Esophagus muscularis mucosa (tissue), 4 donors: ENCODE results near the gene MAP3K6. TPM values are rescaled to one million over a fixed set of nuclear protein-coding genes. Genes with fewer than 3 reads are reported as not detected.

Source experiments
- DNase-seq: peaks from one replicate; pipeline ENCODE4 v3.0.0-alpha.2; 2017; ENCODE audit errors: extremely low spot score
- H3K27ac ChIP-seq, 4 donors: fragments of 200-600 bp; sonication (generic); replicated peaks in 1 of 4; 1 replicate in 3 of 4; 2 replicates in 1 of 4; pipeline ENCODE4 v1.5.1; 2016 to 2019; ENCODE audit warnings: mild to moderate bottlenecking in 1 of 4
- H3K27me3 ChIP-seq, 4 donors: fragments of 200-600 bp; sonication (generic); one replicate each; pipeline versions ENCODE4 v1.5.1 to v1.6.0; 2016 to 2019
- H3K36me3 ChIP-seq, 4 donors: fragments of 200-600 bp; sonication (generic); one replicate each; pipeline ENCODE4 v1.5.1; 2016 to 2019
- H3K4me1 ChIP-seq, 4 donors: fragments of 200-600 bp; sonication (generic); one replicate each; pipeline ENCODE4 v1.5.1; 2016 to 2019
- H3K4me3 ChIP-seq, 4 donors: fragments of 200-600 bp; sonication (generic); 1 replicate in 2 of 4; 2 replicates in 2 of 4; pipeline ENCODE4 v1.5.1; 2016 to 2019; ENCODE audit warnings: mild to moderate bottlenecking in 4 of 4, moderate library complexity in 1 of 4
- H3K9me3 ChIP-seq, 4 donors: fragments of 200-600 bp; sonication (generic); 1 replicate in 3 of 4; 2 replicates in 1 of 4; pipeline ENCODE4 v1.5.1; 2016 to 2019
- CTCF ChIP-seq, 3 experiments: fragments of 200-600 bp in 2 of 3; fragments of 450-650 bp in 1 of 3; sonication (generic) in 2 of 3; IDR thresholded peaks; one replicate each; pipeline ENCODE4 v1.5.1; 2017 to 2019; ENCODE audit warnings: antibody characterized with exemption in 3 of 3, mild to moderate bottlenecking in 2 of 3, moderate library complexity in 1 of 3
- EP300 ChIP-seq: sonication (generic); formaldehyde crosslinking; IDR thresholded peaks from one replicate; pipeline ENCODE4 v1.6.1; 2017; ENCODE audit warnings: antibody characterized with exemption
- POLR2A ChIP-seq: fragments of 450-650 bp; IDR thresholded peaks from one replicate; pipeline ENCODE4 v1.6.1; 2017; ENCODE audit warnings: antibody characterized with exemption, moderate library complexity, mild to moderate bottlenecking, low read depth
- POLR2AphosphoS5 ChIP-seq, 2 donors: sonication (generic); formaldehyde crosslinking; IDR thresholded peaks; one replicate each; pipeline ENCODE4 v1.6.1; 2017; ENCODE audit warnings: antibody characterized with exemption in 2 of 2
- WGBS: methylation state at CpG from one replicate; pipeline ENCODE4 v1.1.5; 2018; 5-methylcytosine and 5-hydroxymethylcytosine counted together
- intact Hi-C: fragments of 100-400 bp; cut with DNase I; formaldehyde crosslinking; loops from one replicate; pipeline ENCODE4 v1.15.1; 2023
- total RNA-seq, 4 donors: library from RNA; depleted of rRNA; stranded (reverse); fragments of >200 nt; gene quantifications; one replicate each; pipeline versions ENCODE4 v1.1.0 to v1.2.1, GENCODE V29; 2016

The MAP3K6 gene
- 10 to 100 TPM; 29.7 to 80.1 (median 55.4) TPM for total RNA-seq

- DNase-seq: peak; percentile 98
- Histone ChIP-seq H3K27ac (peak within 1 kb of the TSS; percentile 98 to 100 (median 99)), H3K4me1 (peaks cover 37 to 49% (median 44%) of the 10 kb centered on the region in 4 donors), H3K36me3 (peaks cover 31 to 36% (median 32%) of the 10 kb centered on the region in 4 donors), H3K27me3 (no peaks in the 10 kb centered on the region), H3K4me3 (peak within 1 kb of the TSS; percentile 77 to 96 (median 89)), H3K9me3 (no peaks in the 10 kb centered on the region)
- TF ChIP-seq CTCF (IDR thresholded peaks at IDR 0.05): peak; percentile 20 to 51 (median 43)
- TF ChIP-seq POLR2AphosphoS5 (IDR thresholded peaks at IDR 0.05): peak; percentile 93 to 96
- TF ChIP-seq EP300: peak; percentile 52
- peak; percentile 88 for TF ChIP-seq POLR2A
- 0% methylated on average over 10 of the region's 67 CpGs for WGBS
- intact Hi-C loops: no loop called here
Observed at GRCh38 chr1:27366411-27367159, at the start of gene MAP3K6. Gene MAP3K6 (minus strand): TSS chr1:27366961. CDS start chr1:27366597, 364 bp downstream.

GRCh38 chr1:27414091-27414490 is 47.3 kb upstream of the MAP3K6 start:
- Histone ChIP-seq H3K9me3 (no peaks in the 10 kb centered on the region), H3K27me3 (no peaks in the 10 kb centered on the region), H3K4me1 (peaks cover 37 to 50% (median 42%) of the 10 kb centered on the region in 4 donors), H3K36me3 (peaks cover 73 to 99% (median 82%) of the 10 kb centered on the region in 4 donors), H3K4me3 (no peak overlapping the region), H3K27ac (peak overlapping the region in 2 of 4 donors; percentile 14 to 16)
- WGBS: 100% methylated on average over 1 of the region's 1 CpG
- no peak for TF ChIP-seq POLR2AphosphoS5 (IDR thresholded peaks at IDR 0.05)
- no peak for TF ChIP-seq POLR2A
- no peak for TF ChIP-seq EP300
- TF ChIP-seq CTCF (IDR thresholded peaks at IDR 0.05): no peak
- no peak for DNase-seq
- intact Hi-C loops: no loop called here

- peaks cover 26 to 40% (median 31%) of the 10 kb centered on the region in 4 donors for H3K4me1 ChIP-seq
- H3K27ac ChIP-seq: no peak overlapping the region
- intact Hi-C loops: no loop called here
- TF ChIP-seq POLR2A (no peak), POLR2AphosphoS5 (IDR thresholded peaks at IDR 0.05) (no peak), CTCF (IDR thresholded peaks at IDR 0.05) (no peak), EP300 (no peak)
- H3K9me3 ChIP-seq: no peaks in the 10 kb centered on the region
- no peak overlapping the region for H3K4me3 ChIP-seq
- DNase-seq: no peak
- peaks cover 76 to 100% (median 92%) of the 10 kb centered on the region in 4 donors for H3K36me3 ChIP-seq
- H3K27me3 ChIP-seq: no peaks in the 10 kb centered on the region
- WGBS: 89% methylated on average over 3 of the region's 4 CpGs
Observed at GRCh38 chr1:27413004-27413403, 46.2 kb upstream of the MAP3K6 start.

GRCh38 chr1:27412502-27412901 is 45.7 kb upstream of the MAP3K6 start:
- TF ChIP-seq CTCF (IDR thresholded peaks at IDR 0.05) (no peak), POLR2A (no peak), EP300 (no peak), POLR2AphosphoS5 (IDR thresholded peaks at IDR 0.05) (no peak)
- Histone ChIP-seq H3K9me3 (no peaks in the 10 kb centered on the region), H3K27me3 (no peaks in the 10 kb centered on the region), H3K4me3 (no peak overlapping the region), H3K36me3 (peaks cover 81 to 100% (median 95%) of the 10 kb centered on the region in 4 donors), H3K4me1 (peaks cover 21 to 35% (median 26%) of the 10 kb centered on the region in 4 donors), H3K27ac (no peak overlapping the region)
- 88% methylated on average over 4 of the region's 4 CpGs for WGBS
- DNase-seq: no peak
- intact Hi-C loops: no loop called here
